ENCODE data around the gene FBRSL1. TPM values are rescaled to one million over a fixed set of nuclear protein-coding genes. Genes with fewer than 3 reads are reported as not detected.

Gene FBRSL1
- total RNA-seq, 1 donor from 2014 or later: 58.6 TPM

GRCh38 chr12:132479938-132480622, 9.9 kb upstream of the FBRSL1 start:
- peak; percentile 16 for DNase-seq

DNA sequence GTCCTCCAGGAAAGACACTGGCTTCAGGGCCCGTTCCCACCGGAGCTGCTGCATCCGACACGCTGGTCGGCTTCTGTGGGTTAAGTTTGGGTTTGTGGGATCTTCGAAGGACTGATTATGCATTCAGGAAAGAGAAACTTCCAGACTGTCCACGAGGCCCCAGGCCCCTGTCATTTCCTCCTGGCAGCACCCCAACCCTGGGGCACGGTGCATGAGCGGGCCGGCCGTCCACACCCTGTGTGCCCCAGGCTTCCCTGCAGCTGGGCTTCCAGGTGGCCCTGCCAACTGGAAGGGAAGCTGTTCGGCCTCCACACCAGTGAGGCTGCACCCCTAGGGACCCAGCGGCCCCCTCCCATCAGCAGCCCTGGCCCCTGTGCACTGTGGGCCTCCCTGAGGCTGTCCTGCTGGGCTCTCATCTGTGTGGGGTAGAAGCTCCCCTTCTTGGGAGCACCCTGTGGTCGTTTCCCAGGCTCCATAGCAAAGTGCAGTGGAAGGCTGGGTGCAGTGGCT, 9.3 kb upstream of the FBRSL1 start:
- intact Hi-C loops (cut with DNase I): no loop called here
- no peak for ATAC-seq (ENCODE audit: poor library complexity)
- peak; percentile 32 for DNase-seq

More at GRCh38 chr12:132479938-132480622, 9.9 kb upstream of the FBRSL1 start:
- intact Hi-C loops (cut with DNase I): no loop called here
- ATAC-seq (ENCODE audit: poor library complexity): no peak

GRCh38 chr12:132481345-132481744, 8.6 kb upstream of the FBRSL1 start:
- intact Hi-C loops (cut with DNase I): no loop called here
- no peak for ATAC-seq (ENCODE audit: poor library complexity)
- DNase-seq: peak; percentile 40

DNA sequence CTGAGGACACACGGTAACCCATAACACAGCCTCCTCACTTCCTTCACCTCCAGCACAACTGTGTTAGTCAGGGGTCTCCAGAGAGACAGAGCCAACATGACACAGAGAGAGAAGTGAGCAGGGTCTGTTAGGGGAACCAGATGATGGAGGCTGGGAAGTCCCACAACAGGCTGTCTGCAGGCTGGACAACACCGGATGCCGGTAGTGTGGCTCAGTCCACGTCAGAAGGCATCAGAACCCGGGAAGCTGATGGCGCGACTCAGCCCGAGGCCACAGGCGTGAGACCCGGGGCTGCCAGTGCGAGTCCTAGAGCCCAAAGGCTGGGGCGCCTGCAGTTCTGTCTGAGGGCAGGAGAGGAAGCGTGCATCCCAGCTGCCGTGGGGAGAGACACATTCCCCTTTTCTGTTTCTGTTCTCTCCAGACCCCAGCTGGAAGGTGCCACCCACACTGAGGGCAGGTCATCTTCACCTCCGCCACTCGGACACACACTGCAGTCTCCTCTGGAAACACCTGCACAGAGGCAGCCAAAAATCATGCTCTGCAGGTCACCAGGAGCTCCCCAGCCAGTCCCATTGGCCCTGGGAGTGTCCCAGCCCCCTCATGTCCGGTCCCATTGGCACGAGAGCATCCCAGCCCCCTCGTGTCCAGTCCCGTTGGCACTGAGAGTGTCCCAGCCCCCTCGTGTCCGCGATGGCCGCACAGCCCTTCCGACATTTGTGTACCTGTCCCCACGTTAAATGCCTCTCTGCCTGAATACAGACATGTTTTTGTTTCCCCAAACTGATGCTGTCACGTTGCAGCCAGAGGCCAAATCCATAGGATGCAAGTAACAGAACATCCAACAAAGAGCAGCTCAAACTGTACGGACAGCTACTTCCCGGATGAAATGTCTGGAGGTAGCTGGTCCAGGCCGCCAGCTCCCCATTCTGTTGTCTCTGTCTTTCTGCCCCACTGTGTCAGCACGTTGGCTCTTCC, 7.9 kb upstream of the FBRSL1 start:
- ATAC-seq (ENCODE audit: poor library complexity) (no peak), DNase-seq (peak; percentile 47)
- intact Hi-C loops (cut with DNase I): no loop called here

DNA sequence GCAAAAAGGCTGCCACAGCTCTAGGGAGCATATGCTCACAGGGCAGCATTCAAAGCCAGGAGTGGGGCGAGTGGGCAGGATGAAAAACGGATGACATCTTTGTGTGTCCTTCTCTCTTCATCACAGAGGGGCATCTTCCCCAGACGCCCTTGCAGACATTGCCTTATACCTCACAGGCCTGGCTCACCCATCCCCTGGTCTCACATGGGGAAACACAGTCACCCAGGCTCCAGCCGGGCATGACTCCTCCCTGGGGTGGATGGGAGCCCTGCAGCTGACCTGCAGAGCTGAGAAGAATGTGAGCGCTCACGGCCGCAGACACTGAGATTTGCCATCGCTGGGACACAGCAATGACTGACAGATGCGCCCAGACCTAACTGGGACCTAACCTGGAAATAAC, 7.2 kb upstream of the FBRSL1 start:
- ATAC-seq (ENCODE audit: poor library complexity) (no peak), DNase-seq (peak; percentile 30)
- intact Hi-C loops (cut with DNase I): no loop called here

GRCh38 chr12:132483208-132483607, 6.7 kb upstream of the FBRSL1 start:
- intact Hi-C loops (cut with DNase I): no loop called here
- no peak for ATAC-seq (ENCODE audit: poor library complexity)
- DNase-seq: peak; percentile 10

DNA sequence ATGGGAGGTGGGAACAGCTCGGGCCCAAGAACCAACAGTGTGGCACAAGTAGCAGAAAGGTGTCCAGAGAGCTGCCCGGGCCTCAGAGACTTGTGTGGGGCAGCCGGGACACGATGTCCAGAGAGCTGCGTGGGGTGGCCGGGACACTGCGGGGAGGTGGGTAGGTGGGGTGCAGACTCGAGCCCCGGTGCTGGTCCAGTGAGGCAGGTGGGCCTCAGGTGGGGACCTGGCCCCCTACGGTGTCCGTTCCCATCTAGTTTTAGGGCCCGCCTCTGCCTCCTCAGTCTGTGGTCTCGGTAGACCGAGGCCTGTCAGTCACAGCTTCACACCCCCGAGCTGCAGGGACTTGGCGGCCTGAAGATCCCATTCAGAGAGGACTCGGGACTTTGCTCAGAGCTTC, 6.3 kb upstream of the FBRSL1 start:
- intact Hi-C loops (cut with DNase I): no loop called here
- DNase-seq: peak; percentile 33
- ATAC-seq (ENCODE audit: poor library complexity): no peak

GRCh38 chr12:132484183-132484890, 5.6 kb upstream of the FBRSL1 start:
- DNase-seq (peak; percentile 20), ATAC-seq (ENCODE audit: poor library complexity) (no peak)
- intact Hi-C loops (cut with DNase I): no loop called here

GRCh38 chr12:132484891-132485441, 5.0 kb upstream of the FBRSL1 start:
- DNase-seq (peak; percentile 37), ATAC-seq (ENCODE audit: poor library complexity) (no peak)
- intact Hi-C loops (cut with DNase I): no loop called here

GRCh38 chr12:132485619-132486018, 4.3 kb upstream of the FBRSL1 start:
- ATAC-seq (ENCODE audit: poor library complexity): no peak
- intact Hi-C loops (cut with DNase I): no loop called here
- DNase-seq: peak; percentile 13

GRCh38 chr12:132486168-132486567, 3.8 kb upstream of the FBRSL1 start:
- no peak for ATAC-seq (ENCODE audit: poor library complexity)
- intact Hi-C loops (cut with DNase I): no loop called here
- peak; percentile 28 for DNase-seq

DNA sequence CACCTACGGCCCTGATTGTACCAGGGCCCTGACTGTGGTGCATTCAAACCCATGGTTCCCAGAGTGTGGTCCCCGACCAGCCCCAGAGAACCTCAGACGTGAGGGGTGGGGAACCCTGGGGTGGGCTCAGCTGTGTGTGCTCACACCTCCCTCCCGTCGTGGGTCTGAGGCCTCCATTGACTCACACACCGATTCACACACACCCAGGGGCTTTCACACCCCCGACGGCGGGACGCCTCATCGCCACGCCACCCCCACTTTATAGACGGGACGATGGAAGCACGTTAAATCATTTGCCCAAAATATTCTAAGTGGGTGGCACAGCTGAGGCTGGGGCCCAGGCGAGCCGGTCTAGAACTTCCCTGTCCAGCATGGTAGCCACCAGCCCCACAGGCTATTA, 3.4 kb upstream of the FBRSL1 start:
- DNase-seq (peak; percentile 27), ATAC-seq (ENCODE audit: poor library complexity) (no peak)
- intact Hi-C loops (cut with DNase I): no loop called here

GRCh38 chr12:132487311-132487741, 2.6 kb upstream of the FBRSL1 start:
- intact Hi-C loops (cut with DNase I): no loop called here
- no peak for ATAC-seq (ENCODE audit: poor library complexity)
- DNase-seq: peak; percentile 40

DNA sequence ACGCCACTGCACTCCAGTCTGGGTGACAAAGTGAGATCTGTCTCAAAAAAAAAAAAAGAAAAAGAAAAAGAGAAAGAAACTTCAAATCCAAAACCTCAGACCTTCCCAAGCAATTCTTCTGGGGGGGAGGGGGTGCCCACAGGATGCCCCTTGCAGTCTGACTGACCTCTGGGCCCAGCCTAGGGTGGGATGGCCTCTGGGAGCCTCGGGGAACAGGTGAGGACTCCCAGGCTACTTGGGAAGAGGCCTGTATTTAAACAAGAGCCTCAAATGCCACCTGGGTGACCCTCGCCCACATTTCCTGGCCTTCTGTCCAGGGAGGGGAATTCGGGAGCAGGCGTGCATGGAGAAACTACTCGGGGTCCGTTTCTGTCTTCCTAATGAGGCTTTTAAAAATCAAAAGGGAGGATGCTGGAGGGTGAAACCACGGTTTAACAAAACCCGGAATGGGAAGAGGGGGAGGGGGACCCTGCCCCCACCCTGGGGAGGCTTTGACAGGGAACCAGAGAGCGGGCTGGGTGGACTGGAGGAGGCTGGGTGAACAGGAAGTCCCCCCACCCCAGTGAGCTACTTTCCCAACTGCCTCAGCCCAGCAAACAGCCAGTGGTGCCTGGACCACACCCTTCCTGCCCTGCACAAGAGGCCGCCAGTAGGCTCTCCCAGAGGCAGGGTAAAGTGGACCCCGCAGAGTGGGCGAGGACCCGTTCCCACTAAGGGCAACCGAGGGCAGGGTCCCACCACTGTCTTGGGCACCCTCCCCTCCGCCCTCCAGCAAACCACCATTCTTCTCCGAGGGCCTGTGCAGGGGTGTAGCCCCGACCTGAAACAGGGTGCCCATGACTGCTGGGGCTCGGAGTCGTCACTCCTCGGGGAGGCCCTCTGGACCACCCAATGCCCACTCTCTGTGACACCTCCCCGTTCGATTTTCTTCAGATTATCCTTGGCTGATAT, 1.5 kb upstream of the FBRSL1 start:
- ATAC-seq (ENCODE audit: poor library complexity): peak; percentile 18
- intact Hi-C loops (cut with DNase I): no loop called here
- DNase-seq: peak; percentile 79

- ATAC-seq (ENCODE audit: poor library complexity) (peak; percentile 38), DNase-seq (peak; percentile 69)
- intact Hi-C loops (cut with DNase I): no loop called here
These were observed 811 bp upstream of the FBRSL1 start for GRCh38 chr12:132489078-132489601.

GRCh38 chr12:132490422-132491137, 629 bp downstream of the FBRSL1 start:
- ATAC-seq (ENCODE audit: poor library complexity) (no peak), DNase-seq (no peak)
- intact Hi-C loops (cut with DNase I): no loop called here

GRCh38 chr12:132491138-132491663, 1.2 kb downstream of the FBRSL1 start:
- no peak for DNase-seq
- intact Hi-C loops (cut with DNase I): no loop called here
- no peak for ATAC-seq (ENCODE audit: poor library complexity)
